Stimulated activated CD4-positive, alpha-beta T cell treated with anti-CD3 and anti-CD28 coated beads, Interleukin-12 subunit alpha, Interleukin-12 subunit beta, amount 100 ng/mL, for 24 hours (primary cell): Measurements from ENCODE around the gene ST14.
"Not testable (repeated sequence)": the region's sequence is repeated elsewhere in the genome, so short reads cannot be mapped to it uniquely, and the experiment has no call there.

Source experiments
- DNase-seq, 2 experiments: peaks; one replicate each; pipeline ENCODE4 v3.0.0-alpha.2; 2020; ENCODE audit warnings: low read depth in 2 of 2

Gene ST14

GRCh38 chr11:130188585-130189347 is 29.2 kb downstream of the ST14 start:
- no peak for DNase-seq

GRCh38 chr11:130189492-130190210 is 30.1 kb downstream of the ST14 start:
- DNase-seq, result no peak

GRCh38 chr11:130190371-130190881 is 30.8 kb downstream of the ST14 start:
- DNase-seq, result no peak

- no peak for DNase-seq
Measured at GRCh38 chr11:130191896-130192295, 32.3 kb downstream of the ST14 start.

- DNase-seq, result no peak
Measured at GRCh38 chr11:130192845-130193267, 33.3 kb downstream of the ST14 start.

GRCh38 chr11:130193551-130193950 is 34.0 kb downstream of the ST14 start:
- not testable (repeated sequence) for DNase-seq

GRCh38 chr11:130194241-130195023 is 34.9 kb downstream of the ST14 start:
- no peak for DNase-seq

- DNase-seq, result no peak
Measured at GRCh38 chr11:130197386-130198035, 37.9 kb downstream of the ST14 start.

GRCh38 chr11:130198292-130198691 is 38.7 kb downstream of the ST14 start:
- no peak for DNase-seq

- DNase-seq, result no peak
Measured at GRCh38 chr11:130198964-130199363, 39.4 kb downstream of the ST14 start.

- no peak for DNase-seq
Measured at GRCh38 chr11:130199792-130200191, 40.2 kb downstream of the ST14 start.

GRCh38 chr11:130201026-130201425 is 41.4 kb downstream of the ST14 start:
- DNase-seq, result no peak

GRCh38 chr11:130202009-130202817 is 42.6 kb downstream of the ST14 start:
- no peak for DNase-seq

GRCh38 chr11:130202818-130203689 is 43.5 kb downstream of the ST14 start:
- no peak for DNase-seq

- DNase-seq, result no peak
Measured at GRCh38 chr11:130203766-130204702, 44.5 kb downstream of the ST14 start.

GRCh38 chr11:130204703-130205095 is 45.1 kb downstream of the ST14 start:
- no peak for DNase-seq

GRCh38 chr11:130206141-130206540 is 46.6 kb downstream of the ST14 start:
- DNase-seq, result no peak

- DNase-seq, result no peak
Measured at GRCh38 chr11:130208241-130209127, 48.9 kb downstream of the ST14 start.
